CD4-positive, alpha-beta T cell (primary cell): ENCODE measurements around the gene MRPS18A. TPM values are rescaled to one million over a fixed set of nuclear protein-coding genes. Genes with fewer than 3 reads are reported as not detected.

Source experiments
- ATAC-seq: fragments of 200-7000 bp; cut with Tn5 transposase; one replicate; pipeline ENCODE4 v1.10.0; 2022; ENCODE audit warnings: mild to moderate bottlenecking; ENCODE audit not compliant: poor library complexity
- CTCF ChIA-PET: fragments of 350-600 bp; sonication (Branson Sonifier 250); formaldehyde crosslinking; loops from one replicate; lab custom pipeline; 2021; ENCODE audit warnings: antibody characterized with exemption, inconsistent platforms; lab: Charles Lee
- POLR2A ChIA-PET: fragments of 350-600 bp; sonication (Branson Sonifier 250); formaldehyde crosslinking; loops from one replicate; lab custom pipeline; 2021; ENCODE audit warnings: antibody characterized with exemption, inconsistent platforms; lab: Charles Lee
- DNase-seq, 14 experiments: peaks; one replicate each; pipeline ENCODE4 v3.0.0-alpha.2; 2013 to 2020; ENCODE audit warnings: mixed read lengths in 2 of 14
- H3K27ac ChIP-seq, 2 donors: one replicate each; pipeline versions ENCODE4 v1.5.1 to v1.7.0; 2013; ENCODE audit warnings: low read length in 2 of 2, low read depth in 1 of 2, mild to moderate bottlenecking in 1 of 2
- H3K27me3 ChIP-seq, 2 experiments: 1 replicate in 1 of 2; 2 replicates in 1 of 2; pipeline versions ENCODE4 v1.6.1 to v1.7.0; 2013; ENCODE audit warnings: low read length in 2 of 2, control low read depth in 1 of 2, mild to moderate bottlenecking in 1 of 2, moderate library complexity in 1 of 2; ENCODE audit not compliant: insufficient read depth in 2 of 2, control insufficient read depth in 1 of 2
- H3K36me3 ChIP-seq: one replicate; pipeline ENCODE4 v1.6.1; 2013; ENCODE audit warnings: low read length, control low read depth; ENCODE audit not compliant: insufficient read depth
- H3K4me1 ChIP-seq: one replicate; pipeline ENCODE4 v1.6.1; 2013; ENCODE audit warnings: low read length, control low read depth; ENCODE audit not compliant: insufficient read depth
- H3K4me3 ChIP-seq: one replicate; pipeline ENCODE4 v1.5.1; 2013; ENCODE audit warnings: mild to moderate bottlenecking, low read length, moderate library complexity
- H3K9me3 ChIP-seq, 2 experiments: 1 replicate in 1 of 2; 2 replicates in 1 of 2; pipeline versions ENCODE4 v1.6.1 to v1.7.0; 2013; ENCODE audit warnings: low read length in 2 of 2, mild to moderate bottlenecking in 2 of 2, control low read depth in 1 of 2, moderate library complexity in 1 of 2; ENCODE audit not compliant: control insufficient read depth in 1 of 2, insufficient read depth in 1 of 2
- H3K27ac Mint-ChIP-seq: one replicate; pipeline ENCODE4 v1.8.0; 2020; ENCODE audit warnings: mixed read lengths
- H3K27me3 Mint-ChIP-seq: one replicate; pipeline ENCODE4 v1.8.0; 2021; ENCODE audit warnings: mixed read lengths
- H3K36me3 Mint-ChIP-seq: one replicate; pipeline ENCODE4 v1.8.0; 2021; ENCODE audit warnings: low read depth, mixed read lengths
- H3K4me1 Mint-ChIP-seq: one replicate; pipeline ENCODE4 v1.8.0; 2021; ENCODE audit warnings: low read depth, mixed read lengths
- H3K4me3 Mint-ChIP-seq: one replicate; pipeline ENCODE4 v1.8.0; 2020; ENCODE audit warnings: mild to moderate bottlenecking, mixed read lengths
- H3K9me3 Mint-ChIP-seq: one replicate; pipeline ENCODE4 v1.8.0; 2020; ENCODE audit warnings: mixed read lengths
- CTCF ChIP-seq: fragments of 200-600 bp; IDR thresholded peaks from one replicate; pipeline ENCODE4 v1.8.0; 2022; ENCODE audit warnings: antibody characterized with exemption, mild to moderate bottlenecking
- intact Hi-C, 2 experiments: fragments of 100-400 bp; cut with DNase I in 1 of 2; cut with micrococcal nuclease in 1 of 2; formaldehyde crosslinking; loops; one replicate each; pipeline versions ENCODE4 v1.15.1 to v1.9.0; 2023 to 2025; cut with DNase I, micrococcal nuclease
- total RNA-seq, 174 experiments: library from RNA in 2 of 174; stranded (reverse) in 2 of 174; gene quantifications; one replicate each; pipeline ENCODE4 v1.2.3 and lab custom pipeline; 2021 to 2026

The MRPS18A gene
- total RNA-seq, 2 experiments from 2014 or later: 26.1 to 27.7 TPM

- Mint-ChIP-seq H3K4me1 (no peaks in the 10 kb centered on the region), H3K27me3 (peaks cover 7% of the 10 kb centered on the region), H3K9me3 (no peaks in the 10 kb centered on the region), H3K36me3 (no peaks in the 10 kb centered on the region), H3K4me3 (no peak overlapping the region), H3K27ac (no peak overlapping the region)
- Histone ChIP-seq H3K36me3 (no peaks in the 10 kb centered on the region), H3K4me3 (no peak overlapping the region), H3K9me3 (no peaks in the 10 kb centered on the region), H3K27me3 (no peaks in the 10 kb centered on the region), H3K27ac (no peak overlapping the region), H3K4me1 (no peaks in the 10 kb centered on the region)
- ATAC-seq: no peak
- ChIA-PET POLR2A (no interaction called here), CTCF (no interaction called here)
- TF ChIP-seq CTCF: no peak
- intact Hi-C loops: no loop called here
- DNase-seq: no peak
Measured at GRCh38 chr6:43715056-43715788, 27.6 kb upstream of the MRPS18A start.

GRCh38 chr6:43714311-43715055 is 26.9 kb upstream of the MRPS18A start:
- CTCF ChIA-PET: no interaction called here
- Histone ChIP-seq H3K27ac (no peak overlapping the region), H3K9me3 (no peaks in the 10 kb centered on the region), H3K27me3 (no peaks in the 10 kb centered on the region), H3K4me1 (no peaks in the 10 kb centered on the region), H3K36me3 (no peaks in the 10 kb centered on the region), H3K4me3 (no peak overlapping the region)
- H3K9me3 Mint-ChIP-seq: no peaks in the 10 kb centered on the region
- H3K27ac Mint-ChIP-seq: no peak overlapping the region
- intact Hi-C loops: no loop called here
- H3K4me1 Mint-ChIP-seq: no peaks in the 10 kb centered on the region
- POLR2A ChIA-PET: no interaction called here
- no peaks in the 10 kb centered on the region for H3K36me3 Mint-ChIP-seq
- peaks cover 10% of the 10 kb centered on the region for H3K27me3 Mint-ChIP-seq
- no peak for TF ChIP-seq CTCF
- no peak overlapping the region for H3K4me3 Mint-ChIP-seq
- DNase-seq (no peak), ATAC-seq (no peak)

DNA sequence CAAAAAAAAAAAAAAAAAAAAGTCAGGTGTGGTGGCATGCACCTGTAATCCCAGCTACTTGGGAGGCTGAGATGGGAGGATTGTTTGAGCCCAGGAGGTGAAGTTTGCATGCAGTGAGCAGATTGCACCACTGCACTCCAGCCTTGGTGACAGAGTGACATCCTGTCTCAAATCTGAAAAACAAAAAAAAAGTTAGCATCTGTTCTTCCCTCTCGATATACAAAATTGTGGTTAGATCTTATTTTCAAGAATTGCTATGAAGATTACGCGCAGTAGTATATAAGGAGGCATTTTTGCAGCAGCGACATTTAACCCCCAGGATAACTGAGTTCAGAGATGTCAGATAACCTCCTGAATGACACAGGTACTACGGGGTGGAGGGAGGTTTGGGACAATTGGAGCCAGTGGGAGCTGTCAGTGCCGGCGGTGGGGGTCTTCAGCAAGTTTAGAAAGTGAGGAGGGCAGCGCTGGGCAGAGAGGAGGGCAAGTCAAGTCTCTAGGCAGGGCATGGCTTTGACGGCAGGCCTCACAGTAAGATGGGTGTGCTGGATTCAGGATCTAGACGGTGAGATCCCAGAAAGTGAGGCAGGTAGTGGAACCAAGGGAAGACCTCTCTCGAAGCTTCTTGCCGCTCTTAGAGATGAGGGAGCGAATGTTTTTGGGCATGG is 26.2 kb upstream of the MRPS18A start:
- Histone ChIP-seq H3K9me3 (no peaks in the 10 kb centered on the region), H3K36me3 (no peaks in the 10 kb centered on the region), H3K4me1 (no peaks in the 10 kb centered on the region), H3K27me3 (no peaks in the 10 kb centered on the region), H3K27ac (no peak overlapping the region), H3K4me3 (no peak overlapping the region)
- CTCF ChIA-PET: no interaction called here
- DNase-seq (no peak), ATAC-seq (peak; percentile 24)
- intact Hi-C loops: no loop called here
- POLR2A ChIA-PET: no interaction called here
- Mint-ChIP-seq H3K4me1 (no peaks in the 10 kb centered on the region), H3K27me3 (peaks cover 16% of the 10 kb centered on the region), H3K9me3 (no peaks in the 10 kb centered on the region), H3K27ac (no peak overlapping the region), H3K36me3 (no peaks in the 10 kb centered on the region), H3K4me3 (no peak overlapping the region)
- no peak for TF ChIP-seq CTCF
